UCSD-AML1 (cell line): Measurements from ENCODE around the gene ERG.

Source experiments
- DNase-seq: peaks from one replicate; lab custom pipeline; 2025; ENCODE audit not compliant: unreplicated experiment; lab: John Stamatoyannopoulos, UW

The ERG gene

GRCh38 chr21:38499296-38499695, 1.0 kb upstream of the ERG start:
- DNase-seq, result no peak

GRCh38 chr21:38496224-38496623, 2.1 kb downstream of the ERG start:
- no peak for DNase-seq

GRCh38 chr21:38495696-38496095, 2.6 kb downstream of the ERG start:
- no peak for DNase-seq

- DNase-seq, result no peak
Observed at GRCh38 chr21:38495242-38495641, 3.0 kb downstream of the ERG start.

- DNase-seq, result peak; percentile 44
Observed at GRCh38 chr21:38494703-38495102, 3.6 kb downstream of the ERG start.

- DNase-seq, result no peak
Observed at GRCh38 chr21:38494251-38494642, 4.0 kb downstream of the ERG start.

GRCh38 chr21:38493549-38494250, 4.6 kb downstream of the ERG start:
- no peak for DNase-seq

GRCh38 chr21:38492007-38492406, 6.3 kb downstream of the ERG start:
- no peak for DNase-seq

- no peak for DNase-seq
Observed at GRCh38 chr21:38491536-38491935, 6.7 kb downstream of the ERG start.

- no peak for DNase-seq
Observed at GRCh38 chr21:38490411-38491020, 7.8 kb downstream of the ERG start.

GRCh38 chr21:38489729-38490128, 8.5 kb downstream of the ERG start:
- DNase-seq, result no peak

GRCh38 chr21:38489271-38489652, 9.0 kb downstream of the ERG start:
- DNase-seq, result no peak

- DNase-seq, result no peak
Observed at GRCh38 chr21:38488640-38489270, 9.5 kb downstream of the ERG start.

- no peak for DNase-seq
Observed at GRCh38 chr21:38487901-38488639, 10.2 kb downstream of the ERG start.

- no peak for DNase-seq
Observed at GRCh38 chr21:38486706-38487105, 11.6 kb downstream of the ERG start.

GRCh38 chr21:38486221-38486620, 12.1 kb downstream of the ERG start:
- no peak for DNase-seq

GRCh38 chr21:38479641-38480525, 18.4 kb downstream of the ERG start:
- no peak for DNase-seq

- DNase-seq, result no peak
Observed at GRCh38 chr21:38478782-38479181, 19.5 kb downstream of the ERG start.

GRCh38 chr21:38477226-38477625, 21.1 kb downstream of the ERG start:
- DNase-seq, result no peak

- peak; percentile 52 for DNase-seq
Observed at GRCh38 chr21:38476385-38476784, 21.9 kb downstream of the ERG start.

GRCh38 chr21:38475519-38475918, 22.8 kb downstream of the ERG start:
- no peak for DNase-seq
